ENCODE results near the gene PIP5KL1. TPM values are rescaled to one million over a fixed set of nuclear protein-coding genes. Genes with fewer than 3 reads are reported as not detected.

PIP5KL1 gene
- total RNA-seq, 1 donor, result 2.6 TPM

DNA sequence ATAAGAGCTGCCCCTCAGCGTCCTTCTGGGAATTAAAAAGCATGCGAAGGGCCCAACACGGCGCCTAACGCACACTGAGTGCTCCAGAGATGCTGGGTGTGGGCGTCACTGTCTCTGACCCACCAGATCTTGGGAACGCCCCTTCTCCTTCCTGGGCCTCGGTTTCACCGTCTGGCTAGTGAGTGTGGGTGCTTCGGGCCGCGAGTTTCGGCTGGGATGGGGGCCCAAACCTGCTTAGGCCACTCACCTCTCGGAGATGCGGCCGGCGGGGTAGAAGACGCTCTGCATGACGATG is 3.7 kb downstream of the PIP5KL1 start:
- DNase-seq (ENCODE audit: low read depth), result no peak
- H3K4me3 ChIP-seq (ENCODE audit: low read depth, low read length), result no peak overlapping the region
- TF ChIP-seq, protein P1, sequence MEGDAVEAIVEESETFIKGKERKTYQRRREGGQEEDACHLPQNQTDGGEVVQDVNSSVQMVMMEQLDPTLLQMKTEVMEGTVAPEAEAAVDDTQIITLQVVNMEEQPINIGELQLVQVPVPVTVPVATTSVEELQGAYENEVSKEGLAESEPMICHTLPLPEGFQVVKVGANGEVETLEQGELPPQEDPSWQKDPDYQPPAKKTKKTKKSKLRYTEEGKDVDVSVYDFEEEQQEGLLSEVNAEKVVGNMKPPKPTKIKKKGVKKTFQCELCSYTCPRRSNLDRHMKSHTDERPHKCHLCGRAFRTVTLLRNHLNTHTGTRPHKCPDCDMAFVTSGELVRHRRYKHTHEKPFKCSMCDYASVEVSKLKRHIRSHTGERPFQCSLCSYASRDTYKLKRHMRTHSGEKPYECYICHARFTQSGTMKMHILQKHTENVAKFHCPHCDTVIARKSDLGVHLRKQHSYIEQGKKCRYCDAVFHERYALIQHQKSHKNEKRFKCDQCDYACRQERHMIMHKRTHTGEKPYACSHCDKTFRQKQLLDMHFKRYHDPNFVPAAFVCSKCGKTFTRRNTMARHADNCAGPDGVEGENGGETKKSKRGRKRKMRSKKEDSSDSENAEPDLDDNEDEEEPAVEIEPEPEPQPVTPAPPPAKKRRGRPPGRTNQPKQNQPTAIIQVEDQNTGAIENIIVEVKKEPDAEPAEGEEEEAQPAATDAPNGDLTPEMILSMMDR (IDR thresholded peaks at IDR 0.05; ENCODE audit: insufficient read depth, low read length), result no peak

DNA sequence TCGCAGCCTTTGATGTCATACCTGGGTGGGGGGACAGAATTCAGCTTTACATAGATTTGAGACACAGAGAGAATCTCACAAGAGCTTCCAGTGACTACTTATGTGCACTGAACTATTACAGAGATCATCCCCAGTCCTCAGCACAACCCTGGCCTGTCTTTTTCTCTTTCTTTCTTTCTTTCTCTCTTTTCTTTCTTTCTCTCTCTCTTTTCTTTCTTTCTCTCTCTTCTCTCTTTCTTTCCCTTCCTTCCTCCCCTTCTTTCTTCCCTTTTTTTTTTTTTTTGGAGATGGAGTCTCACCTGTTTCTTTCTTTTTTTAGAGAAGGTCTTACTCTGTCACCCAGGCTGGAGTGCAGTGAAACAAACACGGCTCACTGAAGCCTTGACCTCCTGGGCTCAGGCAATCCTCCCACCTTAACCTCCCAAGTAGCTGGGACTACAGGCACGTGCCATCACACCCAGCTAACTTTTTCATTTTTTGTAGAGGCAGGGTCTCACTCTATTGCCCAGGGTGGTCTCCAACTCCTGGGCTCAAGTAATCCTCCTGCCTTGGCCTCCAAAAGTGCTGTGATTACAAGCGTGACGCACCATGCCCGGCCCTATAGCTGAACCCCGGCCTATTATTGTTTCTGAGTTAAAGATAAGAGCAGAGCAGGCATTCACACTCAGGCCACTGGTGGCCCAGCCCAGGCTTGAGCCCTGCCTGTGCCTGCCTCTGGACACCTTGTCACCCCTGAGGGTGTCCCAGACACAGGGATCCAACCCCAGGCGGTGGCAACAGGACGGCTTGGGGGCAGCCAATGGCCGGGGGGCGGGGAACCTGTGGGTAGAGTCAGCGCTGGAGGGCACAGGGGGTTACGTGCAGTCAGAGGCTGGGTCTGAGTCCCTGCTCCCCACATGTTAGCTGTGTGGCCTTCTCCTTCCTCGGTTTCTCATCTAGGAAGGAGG is 4.3 kb downstream of the PIP5KL1 start:
- no peak overlapping the region for H3K4me3 ChIP-seq (ENCODE audit: low read depth, low read length)
- DNase-seq (ENCODE audit: low read depth), result no peak
- TF ChIP-seq, protein P1 (IDR thresholded peaks at IDR 0.05; ENCODE audit: insufficient read depth, low read length), result no peak

DNA sequence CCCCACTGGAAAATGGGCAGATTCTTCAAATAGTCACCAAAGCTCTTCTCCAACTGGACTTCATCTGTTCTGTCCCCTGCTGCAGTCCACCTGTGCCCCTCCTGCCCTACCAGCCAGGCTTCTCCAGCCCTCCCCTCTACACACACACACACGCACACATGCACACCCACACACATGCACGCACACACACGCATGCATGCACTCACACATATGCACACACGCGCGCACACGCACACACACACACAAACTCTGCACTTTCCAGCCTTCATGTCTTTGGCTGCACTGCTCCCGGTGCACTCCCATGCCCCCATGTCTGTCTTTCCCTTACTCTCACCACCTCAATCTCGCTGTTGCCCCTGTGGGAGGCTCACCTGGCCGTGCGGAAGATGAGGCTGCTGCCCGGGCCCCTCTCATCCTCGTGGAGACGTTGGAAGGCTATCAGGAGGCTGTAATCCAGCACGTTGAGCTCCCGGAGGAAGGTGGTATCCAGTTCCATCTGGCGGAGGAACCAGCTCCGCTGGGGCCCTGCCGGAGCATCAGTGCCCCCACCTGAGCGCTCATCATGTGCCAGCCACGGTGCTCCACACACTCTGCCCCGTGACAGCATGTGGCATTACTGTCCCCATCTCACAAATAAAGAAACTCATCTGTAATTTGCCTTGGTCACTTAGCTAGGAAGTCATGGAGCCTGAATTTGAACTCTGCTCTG is 5.7 kb downstream of the PIP5KL1 start:
- no peak overlapping the region for H3K4me3 ChIP-seq (ENCODE audit: low read depth, low read length)
- DNase-seq (ENCODE audit: low read depth), result no peak
- TF ChIP-seq, protein P1 (IDR thresholded peaks at IDR 0.05; ENCODE audit: insufficient read depth, low read length), result no peak

DNA sequence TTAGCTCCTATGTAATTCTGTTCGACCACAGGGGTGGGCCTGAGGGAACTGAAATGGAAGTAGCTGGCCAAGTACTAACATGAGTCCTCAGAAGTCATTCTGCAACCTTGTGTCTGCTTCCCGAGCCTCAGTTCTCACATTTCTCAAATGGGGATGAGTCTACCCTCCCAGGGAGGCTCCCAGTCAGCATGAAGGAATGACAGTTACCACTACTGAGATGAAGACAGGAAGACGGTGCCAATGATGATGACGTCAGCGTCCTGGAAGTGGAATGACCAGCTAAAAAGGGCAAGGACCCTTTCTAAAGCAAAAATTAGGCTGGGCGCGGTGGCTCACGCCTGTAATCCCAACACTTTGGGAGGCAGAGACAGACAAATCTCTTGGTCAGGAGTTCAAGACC is 6.8 kb downstream of the PIP5KL1 start:
- no peak overlapping the region for H3K4me3 ChIP-seq (ENCODE audit: low read depth, low read length)
- peak; percentile 87 for DNase-seq (ENCODE audit: low read depth)
- TF ChIP-seq, protein P1 (IDR thresholded peaks at IDR 0.05; ENCODE audit: insufficient read depth, low read length), result no peak

DNA sequence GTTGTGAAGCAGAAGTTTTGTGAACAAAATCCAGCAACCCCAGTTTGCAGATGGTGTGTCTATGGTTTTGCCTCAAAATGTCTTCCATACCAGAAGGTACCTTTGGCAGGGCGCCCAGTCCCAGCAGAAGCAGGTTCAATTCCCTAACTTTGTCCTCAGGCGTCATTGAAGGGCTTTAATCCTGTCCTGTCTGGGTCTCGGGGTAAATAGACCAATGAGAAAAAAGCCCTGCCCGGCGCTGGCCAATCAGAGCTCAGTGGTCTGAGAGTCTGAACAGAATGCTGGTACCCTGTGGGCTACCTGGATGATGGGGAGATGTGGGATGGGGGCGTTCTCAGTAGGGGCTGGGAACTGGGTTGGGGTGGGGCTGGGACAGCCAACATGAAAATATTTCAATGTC is 7.5 kb downstream of the PIP5KL1 start:
- TF ChIP-seq, protein P1 (IDR thresholded peaks at IDR 0.05; ENCODE audit: insufficient read depth, low read length), result no peak
- no peak overlapping the region for H3K4me3 ChIP-seq (ENCODE audit: low read depth, low read length)
- DNase-seq (ENCODE audit: low read depth), result no peak

DNA sequence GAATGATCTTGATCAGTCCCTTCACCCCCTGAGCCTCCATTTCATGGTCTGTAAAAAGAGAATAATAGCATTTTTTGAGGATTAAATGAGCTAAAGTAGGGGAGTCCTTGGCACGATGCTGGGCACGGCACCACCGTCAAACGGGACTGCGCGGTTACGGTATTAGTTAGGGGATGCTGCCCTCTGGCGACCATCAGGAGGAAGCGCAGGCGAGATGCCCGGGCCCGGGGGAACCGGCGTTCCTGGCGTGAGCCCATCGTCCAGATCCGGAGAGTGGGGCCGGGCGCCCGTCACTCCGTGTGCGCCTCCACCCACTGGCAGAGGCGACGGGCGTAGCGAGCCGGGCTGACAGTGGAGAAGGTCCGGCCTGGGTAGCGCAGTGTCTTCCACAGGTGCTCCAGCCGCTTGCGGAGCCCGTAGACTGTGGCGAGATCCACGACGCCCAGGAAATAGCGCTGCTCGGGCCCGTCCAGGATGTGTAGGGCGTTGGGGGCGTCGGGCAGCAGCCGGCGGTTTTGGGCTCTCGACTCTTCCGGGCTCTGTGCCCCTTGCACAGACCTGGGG is 8.9 kb downstream of the PIP5KL1 start:
- TF ChIP-seq, protein P1 (IDR thresholded peaks at IDR 0.05; ENCODE audit: insufficient read depth, low read length), result peak; percentile 86
- peak; percentile 66 for DNase-seq (ENCODE audit: low read depth)
- peak overlapping the region; percentile 55 for H3K4me3 ChIP-seq (ENCODE audit: low read depth, low read length)

Measured in fibroblast of the aortic adventitia (primary cell).